Measurements from ENCODE around the gene ROBO2. TPM values are rescaled to one million over a fixed set of nuclear protein-coding genes. Genes with fewer than 3 reads are reported as not detected.

The ROBO2 gene
- total RNA-seq, 1 experiment from 2014 or later: not detected

- Histone ChIP-seq H3K4me2 (ENCODE audit: low read length) (no peak overlapping the region), H3K9ac (ENCODE audit: low read length) (no peak overlapping the region), H3K4me1 (ENCODE audit: control insufficient read depth in 1 of 2, insufficient read depth in 2 of 2, low read length in 2 of 2) (no peaks in the 10 kb centered on the region), H2AFZ (ENCODE audit: low read depth, low read length, poor library complexity, severe bottlenecking) (no peak overlapping the region), H3K4me3 (replicated peaks in 1 of 2; ENCODE audit: low read depth in 1 of 2, low read length in 2 of 2) (no peak overlapping the region), H3K27ac (ENCODE audit: low read depth, low read length) (no peak overlapping the region), H3K36me3 (ENCODE audit: control insufficient read depth in 1 of 2, insufficient read depth in 2 of 2, low read length in 2 of 2) (no peaks in the 10 kb centered on the region), H4K20me1 (ENCODE audit: insufficient read depth) (no peaks in the 10 kb centered on the region), H3K9me2 (ENCODE audit: insufficient read depth) (no peaks in the 10 kb centered on the region), H3K27me3 (ENCODE audit: insufficient read depth, low read length) (no peaks in the 10 kb centered on the region), H3K9me3 (ENCODE audit: control insufficient read depth in 1 of 2, insufficient read depth in 1 of 2, low read depth in 1 of 2, low read length in 2 of 2) (peaks cover 5 to 8% of the 10 kb centered on the region in 2 experiments; a peak in 2 of 4 replicates), H3K79me2 (ENCODE audit: insufficient read depth, low read length) (no peaks in the 10 kb centered on the region)
- ChIA-PET POLR2A (no interaction called here), CTCF (no interaction called here), RAD21 (ENCODE audit: low non-redundant PET in 1 of 2, low total read pairs in 2 of 2, uncharacterized antibody in 2 of 2, unreplicated experiment in 2 of 2) (no interaction called here)
- intact Hi-C loops (cut with micrococcal nuclease): no loop called here
- BruUV-seq (replicated peaks): no TSS peak
- ATAC-seq: no peak
- DNase-seq (ENCODE audit: low read depth, low spot score): no peak
- TF ChIP-seq, protein P1, sequence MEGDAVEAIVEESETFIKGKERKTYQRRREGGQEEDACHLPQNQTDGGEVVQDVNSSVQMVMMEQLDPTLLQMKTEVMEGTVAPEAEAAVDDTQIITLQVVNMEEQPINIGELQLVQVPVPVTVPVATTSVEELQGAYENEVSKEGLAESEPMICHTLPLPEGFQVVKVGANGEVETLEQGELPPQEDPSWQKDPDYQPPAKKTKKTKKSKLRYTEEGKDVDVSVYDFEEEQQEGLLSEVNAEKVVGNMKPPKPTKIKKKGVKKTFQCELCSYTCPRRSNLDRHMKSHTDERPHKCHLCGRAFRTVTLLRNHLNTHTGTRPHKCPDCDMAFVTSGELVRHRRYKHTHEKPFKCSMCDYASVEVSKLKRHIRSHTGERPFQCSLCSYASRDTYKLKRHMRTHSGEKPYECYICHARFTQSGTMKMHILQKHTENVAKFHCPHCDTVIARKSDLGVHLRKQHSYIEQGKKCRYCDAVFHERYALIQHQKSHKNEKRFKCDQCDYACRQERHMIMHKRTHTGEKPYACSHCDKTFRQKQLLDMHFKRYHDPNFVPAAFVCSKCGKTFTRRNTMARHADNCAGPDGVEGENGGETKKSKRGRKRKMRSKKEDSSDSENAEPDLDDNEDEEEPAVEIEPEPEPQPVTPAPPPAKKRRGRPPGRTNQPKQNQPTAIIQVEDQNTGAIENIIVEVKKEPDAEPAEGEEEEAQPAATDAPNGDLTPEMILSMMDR (IDR thresholded peaks at IDR 0.05 in 2 of 3, conservative IDR thresholded peaks at IDR 0.05 in 1 of 3; ENCODE audit: borderline replicate concordance in 1 of 3, insufficient read depth in 1 of 3, low read depth in 2 of 3, low read length in 2 of 3): no peak
- TF ChIP-seq SIN3A (IDR thresholded peaks at IDR 0.05; ENCODE audit: low read depth): no peak
- TF ChIP-seq, protein P2, sequence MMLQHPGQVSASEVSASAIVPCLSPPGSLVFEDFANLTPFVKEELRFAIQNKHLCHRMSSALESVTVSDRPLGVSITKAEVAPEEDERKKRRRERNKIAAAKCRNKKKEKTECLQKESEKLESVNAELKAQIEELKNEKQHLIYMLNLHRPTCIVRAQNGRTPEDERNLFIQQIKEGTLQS (IDR thresholded peaks at IDR 0.05): no peak
- TF ChIP-seq, protein P3, sequence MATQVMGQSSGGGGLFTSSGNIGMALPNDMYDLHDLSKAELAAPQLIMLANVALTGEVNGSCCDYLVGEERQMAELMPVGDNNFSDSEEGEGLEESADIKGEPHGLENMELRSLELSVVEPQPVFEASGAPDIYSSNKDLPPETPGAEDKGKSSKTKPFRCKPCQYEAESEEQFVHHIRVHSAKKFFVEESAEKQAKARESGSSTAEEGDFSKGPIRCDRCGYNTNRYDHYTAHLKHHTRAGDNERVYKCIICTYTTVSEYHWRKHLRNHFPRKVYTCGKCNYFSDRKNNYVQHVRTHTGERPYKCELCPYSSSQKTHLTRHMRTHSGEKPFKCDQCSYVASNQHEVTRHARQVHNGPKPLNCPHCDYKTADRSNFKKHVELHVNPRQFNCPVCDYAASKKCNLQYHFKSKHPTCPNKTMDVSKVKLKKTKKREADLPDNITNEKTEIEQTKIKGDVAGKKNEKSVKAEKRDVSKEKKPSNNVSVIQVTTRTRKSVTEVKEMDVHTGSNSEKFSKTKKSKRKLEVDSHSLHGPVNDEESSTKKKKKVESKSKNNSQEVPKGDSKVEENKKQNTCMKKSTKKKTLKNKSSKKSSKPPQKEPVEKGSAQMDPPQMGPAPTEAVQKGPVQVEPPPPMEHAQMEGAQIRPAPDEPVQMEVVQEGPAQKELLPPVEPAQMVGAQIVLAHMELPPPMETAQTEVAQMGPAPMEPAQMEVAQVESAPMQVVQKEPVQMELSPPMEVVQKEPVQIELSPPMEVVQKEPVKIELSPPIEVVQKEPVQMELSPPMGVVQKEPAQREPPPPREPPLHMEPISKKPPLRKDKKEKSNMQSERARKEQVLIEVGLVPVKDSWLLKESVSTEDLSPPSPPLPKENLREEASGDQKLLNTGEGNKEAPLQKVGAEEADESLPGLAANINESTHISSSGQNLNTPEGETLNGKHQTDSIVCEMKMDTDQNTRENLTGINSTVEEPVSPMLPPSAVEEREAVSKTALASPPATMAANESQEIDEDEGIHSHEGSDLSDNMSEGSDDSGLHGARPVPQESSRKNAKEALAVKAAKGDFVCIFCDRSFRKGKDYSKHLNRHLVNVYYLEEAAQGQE (IDR thresholded peaks at IDR 0.05; ENCODE audit: low read depth): no peak
- TF ChIP-seq YY1 (IDR thresholded peaks at IDR 0.05; ENCODE audit: extremely low read depth, insufficient replicate concordance, low read depth, low read length): no peak
- no peak for TF ChIP-seq ZNF274 (IDR thresholded peaks at IDR 0.05; ENCODE audit: low read depth, low read length)
- no peak for TF ChIP-seq ZFX (IDR thresholded peaks at IDR 0.05)
- TF ChIP-seq SRF (IDR thresholded peaks at IDR 0.05; ENCODE audit: low read depth): no peak
- TF ChIP-seq, protein P4, sequence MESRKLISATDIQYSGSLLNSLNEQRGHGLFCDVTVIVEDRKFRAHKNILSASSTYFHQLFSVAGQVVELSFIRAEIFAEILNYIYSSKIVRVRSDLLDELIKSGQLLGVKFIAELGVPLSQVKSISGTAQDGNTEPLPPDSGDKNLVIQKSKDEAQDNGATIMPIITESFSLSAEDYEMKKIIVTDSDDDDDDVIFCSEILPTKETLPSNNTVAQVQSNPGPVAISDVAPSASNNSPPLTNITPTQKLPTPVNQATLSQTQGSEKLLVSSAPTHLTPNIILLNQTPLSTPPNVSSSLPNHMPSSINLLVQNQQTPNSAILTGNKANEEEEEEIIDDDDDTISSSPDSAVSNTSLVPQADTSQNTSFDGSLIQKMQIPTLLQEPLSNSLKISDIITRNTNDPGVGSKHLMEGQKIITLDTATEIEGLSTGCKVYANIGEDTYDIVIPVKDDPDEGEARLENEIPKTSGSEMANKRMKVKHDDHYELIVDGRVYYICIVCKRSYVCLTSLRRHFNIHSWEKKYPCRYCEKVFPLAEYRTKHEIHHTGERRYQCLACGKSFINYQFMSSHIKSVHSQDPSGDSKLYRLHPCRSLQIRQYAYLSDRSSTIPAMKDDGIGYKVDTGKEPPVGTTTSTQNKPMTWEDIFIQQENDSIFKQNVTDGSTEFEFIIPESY (IDR thresholded peaks at IDR 0.05; ENCODE audit: extremely low read depth, insufficient replicate concordance, low read length): no peak
- no peak for TF ChIP-seq CEBPB (IDR thresholded peaks at IDR 0.05; ENCODE audit: low read depth)
- no peak for TF ChIP-seq ELF1 (IDR thresholded peaks at IDR 0.05; ENCODE audit: borderline replicate concordance, low read depth)
- TF ChIP-seq POLR2A (IDR thresholded peaks at IDR 0.05; ENCODE audit: borderline replicate concordance, extremely low read depth, insufficient read depth, insufficient read length): no peak
- TF ChIP-seq FOSL1 (IDR thresholded peaks at IDR 0.05; ENCODE audit: low read depth): no peak
- no peak for TF ChIP-seq SP1 (IDR thresholded peaks at IDR 0.05; ENCODE audit: low read depth)
- no peak for TF ChIP-seq RAD21 (IDR thresholded peaks at IDR 0.05; ENCODE audit: low read depth)
- no peak for TF ChIP-seq MAX (IDR thresholded peaks at IDR 0.05)
- TF ChIP-seq POLR2AphosphoS5 (IDR thresholded peaks at IDR 0.05; ENCODE audit: low read depth, low read length): no peak
- TF ChIP-seq CBX3 (IDR thresholded peaks at IDR 0.05; ENCODE audit: low read depth): no peak
Measured at GRCh38 chr3:77660718-77661117, 620.8 kb downstream of the ROBO2 start.

All from HCT116 (cell line).